T-helper 22 cell (primary cell): ENCODE measurements around the gene PRSS56.
"Not testable (repeated sequence)": the region's sequence is repeated elsewhere in the genome, so short reads cannot be mapped to it uniquely, and the experiment has no call there.

ENCODE experiments used
- DNase-seq: peaks from one replicate; pipeline ENCODE4 v3.0.0-alpha.2; 2020; ENCODE audit warnings: low read depth

The PRSS56 gene

GRCh38 chr2:232541961-232542714 is 21.9 kb downstream of the PRSS56 start:
- DNase-seq, result no peak

GRCh38 chr2:232542715-232543467 is 22.7 kb downstream of the PRSS56 start:
- no peak for DNase-seq

GRCh38 chr2:232543491-232543890 is 23.3 kb downstream of the PRSS56 start:
- DNase-seq, result no peak

GRCh38 chr2:232543928-232544631 is 23.9 kb downstream of the PRSS56 start:
- no peak for DNase-seq

- no peak for DNase-seq
These were observed 24.5 kb downstream of the PRSS56 start for GRCh38 chr2:232544674-232545073.

- no peak for DNase-seq
These were observed 25.6 kb downstream of the PRSS56 start for GRCh38 chr2:232545511-232546375.

- DNase-seq, result no peak
These were observed 27.8 kb downstream of the PRSS56 start for GRCh38 chr2:232547991-232548390.

GRCh38 chr2:232549655-232550353 is 29.6 kb downstream of the PRSS56 start:
- no peak for DNase-seq

- DNase-seq, result peak; percentile 83
These were observed 30.4 kb downstream of the PRSS56 start, which contains the start of the genes EIF4E2 and TIGD1 for GRCh38 chr2:232550354-232551249. TSS of gene EIF4E2 (plus strand) at chr2:232550689. CDS start at chr2:232550725, 36 bp downstream. TSS of gene TIGD1 (minus strand) at chr2:232550557. CDS start at chr2:232549882, 675 bp downstream.

- DNase-seq, result no peak
These were observed 31.1 kb downstream of the PRSS56 start for GRCh38 chr2:232551250-232551638.

- DNase-seq, result no peak
These were observed 31.6 kb downstream of the PRSS56 start for GRCh38 chr2:232551776-232552175.

- no peak for DNase-seq
These were observed 36.2 kb downstream of the PRSS56 start for GRCh38 chr2:232556426-232556825.

GRCh38 chr2:232562515-232563151 is 42.4 kb downstream of the PRSS56 start:
- DNase-seq, result no peak

- DNase-seq, result no peak
These were observed 43.4 kb downstream of the PRSS56 start for GRCh38 chr2:232563580-232563979.

- no peak for DNase-seq
These were observed 47.5 kb downstream of the PRSS56 start for GRCh38 chr2:232567721-232568120.

- no peak for DNase-seq
These were observed 48.0 kb downstream of the PRSS56 start for GRCh38 chr2:232568161-232568560.

GRCh38 chr2:232569541-232569940 is 49.4 kb downstream of the PRSS56 start:
- DNase-seq, result no peak

GRCh38 chr2:232570481-232570880 is 50.3 kb downstream of the PRSS56 start:
- not testable (repeated sequence) for DNase-seq

- DNase-seq, result no peak
These were observed 50.9 kb downstream of the PRSS56 start for GRCh38 chr2:232571026-232571474.
